GM18909 (cell line): ENCODE measurements around the gene MON1A.
"Not testable (repeated sequence)": the region's sequence is repeated elsewhere in the genome, so short reads cannot be mapped to it uniquely, and the experiment has no call there.

Experiments
- ATAC-seq: cut with Tn5 transposase; IDR thresholded peaks from one replicate; pipeline ENCODE4 v1.9.1; 2021; ENCODE audit warnings: mild to moderate bottlenecking; ENCODE audit not compliant: unreplicated experiment, poor library complexity

MON1A gene

GRCh38 chr3:49925485-49925884 lies 4.1 kb downstream of the MON1A start:
- ATAC-seq = no peak

- no peak for ATAC-seq
Observed at GRCh38 chr3:49924683-49925082, 4.9 kb downstream of the MON1A start.

- ATAC-seq = not testable (repeated sequence)
Observed at GRCh38 chr3:49917806-49918590, 11.6 kb downstream of the MON1A start.

GRCh38 chr3:49916686-49917085 lies 12.9 kb downstream of the MON1A start:
- no peak for ATAC-seq

GRCh38 chr3:49914906-49915305 lies 14.7 kb downstream of the MON1A start:
- ATAC-seq = no peak

GRCh38 chr3:49912881-49913281 lies 16.7 kb downstream of the MON1A start:
- no peak for ATAC-seq

GRCh38 chr3:49911611-49912010 lies 18.0 kb downstream of the MON1A start:
- no peak for ATAC-seq

- no peak for ATAC-seq
Observed at GRCh38 chr3:49911124-49911420, 18.5 kb downstream of the MON1A start.

GRCh38 chr3:49910409-49911123 lies 19.0 kb downstream of the MON1A start:
- no peak for ATAC-seq

- no peak for ATAC-seq
Observed at GRCh38 chr3:49908373-49909199, 21.0 kb downstream of the MON1A start.

GRCh38 chr3:49906073-49906743 lies 23.4 kb downstream of the MON1A start:
- no peak for ATAC-seq

GRCh38 chr3:49904448-49904847 lies 25.2 kb downstream of the MON1A start:
- not testable (repeated sequence) for ATAC-seq

GRCh38 chr3:49903451-49904424 lies 25.9 kb downstream of the MON1A start, which contains the start of gene MST1R:
MST1R (minus strand) TSS chr3:49903873; CDS start chr3:49903609, 264 bp downstream.
- peak; percentile 75 for ATAC-seq

- ATAC-seq = no peak
Observed at GRCh38 chr3:49902511-49903345, 26.9 kb downstream of the MON1A start.

- ATAC-seq = no peak
Observed at GRCh38 chr3:49901366-49902339, 28.0 kb downstream of the MON1A start.

GRCh38 chr3:49900491-49901153 lies 29.0 kb downstream of the MON1A start:
- ATAC-seq = no peak

GRCh38 chr3:49899815-49900214 lies 29.8 kb downstream of the MON1A start:
- no peak for ATAC-seq
